NCI-H774 (cell line): Measurements from ENCODE around the gene GLA.

Source experiments
- DNase-seq: peaks from one replicate; lab custom pipeline; 2025; lab: John Stamatoyannopoulos, UW

Gene GLA

GRCh38 chrX:101395789-101396188 lies 11.9 kb downstream of the GLA start:
- DNase-seq = no peak

DNA sequence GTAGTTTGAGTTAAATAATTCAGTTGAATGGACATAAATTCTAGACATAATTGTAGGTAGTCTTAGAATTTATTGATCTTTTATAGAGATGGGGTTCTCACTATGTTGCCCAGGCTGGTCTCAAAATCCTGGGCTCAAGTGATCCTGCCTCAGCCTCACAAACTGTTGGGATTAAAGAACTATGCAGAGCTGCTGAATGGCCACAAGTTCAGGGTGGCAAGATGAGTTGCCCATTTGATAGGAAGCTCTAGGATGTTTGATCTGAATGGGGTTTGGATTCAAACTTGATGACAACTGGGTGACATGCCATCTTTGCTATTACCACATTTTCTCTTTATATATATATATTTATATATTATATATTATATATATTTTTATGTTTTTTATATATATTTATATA lies 13.4 kb downstream of the GLA start:
- DNase-seq = no peak

DNA sequence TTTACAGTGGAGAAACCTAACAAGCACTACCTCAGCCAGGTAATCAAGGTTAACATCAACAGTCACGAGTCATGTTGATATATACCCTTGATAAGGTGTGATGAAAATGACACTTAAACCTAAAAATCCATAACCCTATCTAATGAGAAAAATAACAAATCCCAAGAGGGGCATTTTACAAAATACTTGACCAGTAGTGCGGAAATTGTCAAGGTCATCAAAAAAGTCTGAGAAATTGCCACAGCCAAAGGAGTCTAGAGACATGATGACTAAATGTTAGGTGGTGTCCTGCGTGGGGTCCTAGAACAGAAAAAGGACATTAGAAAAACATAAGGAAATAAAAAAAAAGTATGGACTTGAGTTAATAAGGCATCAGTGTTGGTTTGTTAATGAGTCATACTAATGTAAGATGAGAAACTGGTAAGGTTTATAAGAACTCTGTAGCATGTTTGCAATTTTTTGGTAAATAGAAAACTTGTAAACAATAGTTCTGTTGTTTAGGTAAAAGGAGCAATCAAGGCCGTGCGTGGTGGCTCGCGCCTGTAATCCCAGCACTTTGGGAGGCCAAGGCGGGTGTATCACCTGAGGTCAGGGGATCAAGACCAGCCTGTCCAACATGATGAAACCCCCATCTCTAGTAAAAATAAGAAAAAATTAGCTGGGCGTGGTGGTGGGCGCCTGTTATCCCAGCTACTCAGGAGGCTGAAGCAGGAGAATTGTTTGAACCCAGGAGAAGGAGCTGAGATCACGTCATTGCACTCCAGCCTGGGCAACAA lies 14.0 kb downstream of the GLA start:
- DNase-seq = no peak

DNA sequence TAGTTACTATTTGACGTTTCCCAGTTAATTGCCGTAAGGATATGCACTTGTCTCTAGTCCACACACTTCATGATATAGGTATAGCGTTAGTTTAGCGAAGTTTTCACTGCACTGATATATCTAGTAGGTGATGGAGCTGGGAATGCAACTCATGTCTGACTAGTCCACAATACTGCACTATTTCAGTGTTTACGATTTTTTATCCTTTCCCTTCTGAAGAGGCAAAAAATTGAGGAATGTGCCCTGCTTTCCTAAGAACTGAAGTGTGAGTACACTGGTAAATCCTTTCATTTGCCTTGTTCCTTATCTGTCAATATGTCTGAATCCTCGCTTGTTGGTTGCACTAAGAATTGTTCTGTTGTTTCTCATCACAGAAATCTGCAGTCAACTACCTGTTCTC lies 15.9 kb downstream of the GLA start:
- no peak for DNase-seq

GRCh38 chrX:101390664-101391525 lies 16.8 kb downstream of the GLA start, which contains the start of gene RPL36A:
RPL36A (plus strand) TSS chrX:101391011; CDS start chrX:101391044, 33 bp downstream.
- peak; percentile 77 for DNase-seq

GRCh38 chrX:101388604-101389003 lies 19.1 kb downstream of the GLA start:
- no peak for DNase-seq

DNA sequence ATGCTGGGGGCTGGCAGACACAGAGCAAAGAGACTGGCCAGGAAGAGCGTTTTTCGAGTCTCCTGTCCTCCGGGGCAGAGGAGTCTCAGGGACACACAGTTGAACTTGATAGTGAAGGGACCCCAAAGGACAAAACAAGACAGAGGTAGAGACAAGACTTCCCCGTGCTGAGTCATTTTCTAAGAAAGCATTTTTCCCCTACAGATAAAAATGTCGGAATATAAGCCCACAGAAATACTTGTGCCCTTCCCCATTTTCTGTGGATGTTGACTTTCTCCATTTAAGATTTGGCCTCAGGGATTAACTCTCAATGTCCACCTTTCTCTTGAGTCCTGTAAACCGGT lies 21.2 kb downstream of the GLA start:
- no peak for DNase-seq

GRCh38 chrX:101385795-101386541 lies 21.8 kb downstream of the GLA start, which contains the start of gene BTK:
BTK (minus strand) TSS chrX:101386191; CDS start chrX:101375284, 10,907 bp downstream.
- no peak for DNase-seq

- no peak for DNase-seq
Measured at GRCh38 chrX:101385026-101385684, 22.6 kb downstream of the GLA start.

DNA sequence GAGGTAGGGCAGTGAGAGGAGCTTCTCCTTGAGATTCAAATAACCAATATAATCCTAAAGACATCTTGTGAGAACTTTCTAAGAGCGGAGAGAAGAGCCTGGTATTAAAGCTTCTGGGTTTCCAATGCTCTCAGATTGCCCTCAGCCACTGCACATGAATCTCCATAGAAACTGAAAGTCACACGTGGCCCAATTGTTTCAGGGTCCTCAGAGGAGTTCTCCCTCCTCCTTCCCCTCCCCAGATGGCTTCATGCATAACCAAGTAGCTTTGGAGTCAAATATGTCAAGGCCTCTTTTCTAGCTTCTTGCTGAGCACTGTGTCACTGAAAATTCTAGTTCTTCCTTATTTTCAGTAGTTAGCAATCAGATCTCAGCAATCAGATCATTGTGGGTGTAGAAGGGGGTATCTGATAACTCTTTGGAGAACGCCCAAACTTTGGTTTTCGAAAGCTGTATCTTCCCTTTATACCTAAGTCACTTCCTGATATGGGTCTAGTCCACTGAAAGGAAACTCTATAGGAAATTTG lies 24.0 kb downstream of the GLA start:
- DNase-seq = no peak

- no peak for DNase-seq
Measured at GRCh38 chrX:101377547-101377946, 30.2 kb downstream of the GLA start.

- DNase-seq = no peak
Measured at GRCh38 chrX:101370888-101371504, 36.7 kb downstream of the GLA start.

DNA sequence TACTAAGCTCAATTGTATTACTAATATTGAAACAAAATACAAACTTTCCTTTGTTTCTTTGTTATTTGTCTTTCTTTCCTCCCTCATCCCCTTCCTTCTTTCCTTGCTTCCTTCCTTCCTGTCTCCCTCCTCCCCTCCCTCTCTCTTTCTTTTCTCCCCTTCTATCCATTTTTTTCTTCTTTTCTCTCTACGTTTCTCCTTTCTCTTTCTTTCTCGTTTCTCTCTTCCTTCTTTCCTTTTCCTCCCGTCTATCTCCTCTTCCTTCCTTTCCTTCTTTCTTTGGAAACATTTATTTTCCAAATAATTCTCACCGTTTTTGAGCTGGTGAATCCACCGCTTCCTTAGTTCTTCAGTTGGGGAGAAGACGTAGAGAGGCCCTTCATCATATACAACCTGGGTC lies 38.0 kb downstream of the GLA start:
- no peak for DNase-seq

- DNase-seq = no peak
Measured at GRCh38 chrX:101368800-101369199, 38.9 kb downstream of the GLA start.

DNA sequence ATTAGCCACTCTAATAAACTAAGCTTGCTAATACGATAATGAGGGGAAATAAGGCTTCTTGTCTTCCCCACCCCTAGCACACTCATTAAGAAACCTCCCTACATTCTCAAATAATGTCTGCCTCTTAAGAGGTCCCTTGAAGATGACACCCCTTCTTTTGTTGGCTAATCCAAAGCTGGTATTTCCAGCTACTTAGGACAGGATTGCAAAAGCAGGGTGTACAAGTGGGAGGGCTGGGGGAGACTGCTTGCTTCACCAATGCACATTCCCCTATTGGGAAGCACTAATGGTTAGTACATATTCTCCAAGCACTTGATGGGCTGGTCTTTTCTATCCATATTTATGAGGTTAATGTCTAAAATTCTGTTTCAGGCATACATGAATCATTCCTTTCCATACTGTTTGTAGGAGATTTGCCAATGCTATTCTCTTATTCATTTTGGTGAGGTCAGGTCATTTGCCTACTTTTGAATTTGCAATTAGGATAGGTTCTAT lies 42.4 kb downstream of the GLA start:
- DNase-seq = no peak

- DNase-seq = no peak
Measured at GRCh38 chrX:101362757-101363156, 45.0 kb downstream of the GLA start.

GRCh38 chrX:101362116-101362515 lies 45.6 kb downstream of the GLA start:
- DNase-seq = no peak

DNA sequence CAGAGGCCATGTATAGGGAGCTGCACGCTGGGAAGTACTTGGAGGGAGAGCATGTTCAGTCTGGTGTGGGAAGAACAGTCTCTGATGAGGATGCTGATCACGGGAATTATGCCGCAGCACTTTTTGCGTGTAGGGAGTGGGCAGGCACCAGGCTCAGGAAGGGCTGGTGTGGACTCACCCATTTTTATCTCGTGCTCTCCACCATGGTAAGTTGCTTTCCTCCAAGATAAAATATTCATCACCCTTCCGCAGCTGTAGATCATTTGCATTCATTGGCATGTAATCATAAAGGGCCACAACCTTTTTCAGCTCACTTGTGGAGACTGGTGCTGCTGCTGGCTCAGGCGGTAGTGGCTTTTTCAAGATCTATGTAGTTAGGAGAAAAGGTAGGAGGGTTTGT lies 47.3 kb downstream of the GLA start:
- no peak for DNase-seq

DNA sequence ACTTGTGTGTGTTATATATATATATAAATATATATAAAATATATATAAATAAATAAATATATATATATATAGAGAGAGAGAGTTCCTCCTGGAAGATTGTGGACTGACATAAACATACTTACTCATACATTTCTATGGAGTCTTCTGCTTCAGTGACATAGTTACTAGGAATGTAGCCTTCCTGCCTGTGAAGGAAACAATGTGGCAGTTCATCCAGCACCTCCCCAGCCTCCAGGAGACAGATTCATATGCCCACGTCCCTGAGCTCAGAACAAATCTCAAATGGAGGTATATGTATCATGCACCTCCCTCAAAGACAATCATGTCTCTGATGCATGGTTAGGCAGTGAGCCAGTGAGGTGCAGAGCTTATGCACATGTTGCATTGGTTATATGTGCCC lies 47.8 kb downstream of the GLA start:
- DNase-seq = no peak

GRCh38 chrX:101357166-101357795 lies 50.4 kb downstream of the GLA start:
- DNase-seq = no peak

DNA sequence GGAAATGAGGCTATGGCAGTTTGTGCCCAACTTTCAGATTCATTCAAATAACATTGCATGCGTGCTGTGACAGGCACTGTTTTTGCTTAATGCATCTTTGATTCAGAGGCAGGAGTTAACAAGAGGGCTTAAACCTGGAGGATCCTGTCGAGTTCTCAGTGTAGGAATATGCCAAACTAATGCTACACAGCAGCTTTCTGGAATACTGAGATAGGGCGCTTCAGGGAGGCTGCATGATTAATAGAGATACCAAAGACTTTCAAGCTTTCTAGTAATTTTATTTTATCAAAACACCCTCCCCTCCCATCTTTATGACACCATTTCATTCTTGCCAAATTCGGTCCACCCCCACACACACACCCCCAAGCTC lies 58.5 kb downstream of the GLA start:
- no peak for DNase-seq
